Thyroid gland (tissue), 4 donors: Measurements from ENCODE around the gene TNS3.

Experiments used
- CTCF ChIP-seq, 6 experiments: fragments of 200-600 bp in 3 of 6; fragments of 450-650 bp in 3 of 6; sonication (generic) in 3 of 6; IDR thresholded peaks; one replicate each; pipeline ENCODE4 v1.5.1; 2016 to 2019; ENCODE audit warnings: antibody characterized with exemption in 6 of 6, mild to moderate bottlenecking in 2 of 6, inconsistent platforms in 1 of 6, moderate library complexity in 1 of 6
- POLR2A ChIP-seq, 2 donors: fragments of 450-650 bp; IDR thresholded peaks; one replicate each; pipeline ENCODE4 v1.6.1; 2017; ENCODE audit warnings: antibody characterized with exemption in 2 of 2, mild to moderate bottlenecking in 2 of 2, moderate library complexity in 1 of 2

GRCh38 chr7:47402941-47403866, 178.7 kb downstream of the TNS3 start:
- TF ChIP-seq CTCF (IDR thresholded peaks at IDR 0.05): no peak
- TF ChIP-seq POLR2A (IDR thresholded peaks at IDR 0.05): no peak
